Measurements from ENCODE around the gene RPL31. TPM values are rescaled to one million over a fixed set of nuclear protein-coding genes. Genes with fewer than 3 reads are reported as not detected.

Gene RPL31
- total and polyA plus RNA-seq, 9 of the 15 experiments (the other 6 are each of a cell fraction or from before 2014, with no cell fraction given) = 1,176 to 6,037 (median 2,997) TPM

- TF ChIP-seq ZNF431 (CRISPR knock-in tag; IDR thresholded peaks at IDR 0.05) (peak; percentile 99), KAT7 (CRISPR knock-in tag; IDR thresholded peaks at IDR 0.05; ENCODE audit: borderline replicate concordance) (peak; percentile 94), ZNF696 (CRISPR knock-in tag; conservative IDR thresholded peaks at IDR 0.05) (no peak), STAG1 (CRISPR knock-in tag; IDR thresholded peaks at IDR 0.05; ENCODE audit: borderline replicate concordance) (peak; percentile 91), REST (IDR thresholded peaks at IDR 0.05; ENCODE audit: borderline replicate concordance) (no peak), REST (CRISPR knock-in tag; IDR thresholded peaks at IDR 0.05; ENCODE audit: low read depth) (0 out of 2 replicates have a peak, but pooled peaks have one; percentile 53), ZNF740 (CRISPR knock-in tag; IDR thresholded peaks at IDR 0.05) (peak; percentile 95), ZNF740 (tag; IDR thresholded peaks at IDR 0.05) (no peak), E2F4 (CRISPR knock-in tag; IDR thresholded peaks at IDR 0.05; ENCODE audit: low read depth) (peak; percentile 96), ZZZ3 (IDR thresholded peaks at IDR 0.05) (peak; percentile 98), SIN3A (IDR thresholded peaks at IDR 0.05; ENCODE audit: borderline replicate concordance in 2 of 2, control insufficient read depth in 1 of 2, low read depth in 2 of 2, low read length in 2 of 2) (peak; percentile 10 to 24; a peak in 1 of 4 replicates), ZNF511 (CRISPR knock-in tag; IDR thresholded peaks at IDR 0.05) (peak; percentile 100), FOXP4 (CRISPR knock-in tag; IDR thresholded peaks at IDR 0.05; ENCODE audit: borderline replicate concordance) (peak; percentile 100)
Observed at GRCh38 chr2:101001691-101002561, at the start of gene RPL31 (continued).
